HEK293 (cell line): Measurements from ENCODE around the gene PRKACB.

ENCODE experiments used
- CTCF ChIA-PET: fragments of 350-600 bp; formaldehyde crosslinking; extraction: SDS; loops from one replicate; lab custom pipeline; 2021; ENCODE audit warnings: antibody characterized with exemption; lab: Yijun Ruan, JAX
- POLR2A ChIA-PET: fragments of 300-600 bp; formaldehyde crosslinking; extraction: SDS; loops from one replicate; lab custom pipeline; 2020; ENCODE audit warnings: antibody characterized with exemption, inconsistent platforms; lab: Yijun Ruan, JAX
- H3K27ac ChIP-seq: fragments of 200-500 bp; sonication (Bioruptor generic); 2 replicates; pipeline ENCODE4 v1.5.1; 2014; ENCODE audit warnings: low read depth, low read length, control low read depth, inconsistent platforms; ENCODE audit errors: extremely low read depth
- H3K36me3 ChIP-seq, 2 experiments: fragments of 200-500 bp in 1 of 2; sonication (Bioruptor generic) in 1 of 2; 1 replicate in 1 of 2; 2 replicates in 1 of 2; pipeline ENCODE4 v1.5.1; 2014 to 2017; ENCODE audit warnings: inconsistent platforms in 2 of 2, low read length in 2 of 2; ENCODE audit not compliant: control insufficient read depth in 2 of 2, insufficient read depth in 1 of 2
- H3K4me1 ChIP-seq: fragments of 200-500 bp; sonication (Bioruptor generic); 2 replicates; pipeline ENCODE4 v1.5.1; 2014; ENCODE audit warnings: mild to moderate bottlenecking, low read length, inconsistent platforms; ENCODE audit not compliant: control insufficient read depth, insufficient read depth
- H3K4me3 ChIP-seq: 2 replicates; pipeline ENCODE4 v1.5.1; 2011; ENCODE audit warnings: low read depth, mild to moderate bottlenecking, control low read depth, low read length, moderate library complexity
- H3K9me3 ChIP-seq: fragments of 200-500 bp; sonication (Bioruptor generic); 2 replicates; pipeline ENCODE4 v1.5.1; 2014; ENCODE audit warnings: low read depth, low read length, inconsistent platforms; ENCODE audit not compliant: control insufficient read depth, insufficient read depth
- EGR2 ChIP-seq: fragments of 450-650 bp; formaldehyde crosslinking; IDR thresholded peaks from 2 replicates; pipeline ENCODE4 v1.5.1; 2016; ENCODE audit warnings: low read depth, missing biosample characterization, missing genetic modification characterization
- HOXA7 ChIP-seq: sonication (generic); formaldehyde crosslinking; IDR thresholded peaks from 2 replicates; pipeline ENCODE4 v1.8.1; 2022; ENCODE audit warnings: missing genetic modification reagents, borderline replicate concordance
- KLF9 ChIP-seq: fragments of 450-650 bp; formaldehyde crosslinking; IDR thresholded peaks from 2 replicates; pipeline ENCODE4 v1.5.1; 2016; ENCODE audit warnings: missing biosample characterization, missing genetic modification characterization, low read depth
- SP3 ChIP-seq: fragments of 450-650 bp; formaldehyde crosslinking; IDR thresholded peaks from 2 replicates; pipeline ENCODE4 v1.5.1; 2016; ENCODE audit warnings: missing biosample characterization, missing genetic modification characterization
- ZNF140 ChIP-seq: fragments of 450-650 bp; formaldehyde crosslinking; IDR thresholded peaks from 2 replicates; pipeline ENCODE4 v1.5.1; 2016; ENCODE audit warnings: missing biosample characterization, missing genetic modification characterization
- ZNF157 ChIP-seq: fragments of 450-650 bp; formaldehyde crosslinking; IDR thresholded peaks from 2 replicates; pipeline ENCODE4 v1.5.1; 2016; ENCODE audit warnings: missing biosample characterization, missing genetic modification characterization
- ZNF184 ChIP-seq: fragments of 450-650 bp; IDR thresholded peaks from 2 replicates; pipeline ENCODE4 v1.5.1; 2018; ENCODE audit warnings: missing biosample characterization, mild to moderate bottlenecking, missing genetic modification characterization
- ZNF214 ChIP-seq: fragments of 450-650 bp; formaldehyde crosslinking; IDR thresholded peaks from 2 replicates; pipeline ENCODE4 v1.5.1; 2017; ENCODE audit warnings: missing biosample characterization, mild to moderate bottlenecking, missing genetic modification characterization, borderline replicate concordance
- ZNF302 ChIP-seq: fragments of 450-650 bp; formaldehyde crosslinking; IDR thresholded peaks from 2 replicates; pipeline ENCODE4 v1.5.1; 2016; ENCODE audit warnings: missing biosample characterization, missing genetic modification characterization, low read depth
- ZNF426 ChIP-seq: fragments of 450-650 bp; formaldehyde crosslinking; IDR thresholded peaks from 2 replicates; pipeline ENCODE4 v1.5.1; 2017; ENCODE audit warnings: missing biosample characterization, missing genetic modification characterization, mild to moderate bottlenecking, inconsistent platforms, moderate library complexity
- ZNF514 ChIP-seq: fragments of 450-650 bp; formaldehyde crosslinking; IDR thresholded peaks from 2 replicates; pipeline ENCODE4 v1.5.1; 2016; ENCODE audit warnings: missing biosample characterization, missing genetic modification characterization
- ZNF530 ChIP-seq: fragments of 450-650 bp; formaldehyde crosslinking; IDR thresholded peaks from 2 replicates; pipeline ENCODE4 v1.5.1; 2016; ENCODE audit warnings: low read depth, missing biosample characterization, missing genetic modification characterization
- ZNF654 ChIP-seq: fragments of 450-650 bp; formaldehyde crosslinking; IDR thresholded peaks from 2 replicates; pipeline ENCODE4 v1.5.1; 2016; ENCODE audit warnings: low read depth, missing biosample characterization, missing genetic modification characterization
- ZNF785 ChIP-seq: fragments of 450-650 bp; formaldehyde crosslinking; IDR thresholded peaks from 2 replicates; pipeline ENCODE4 v1.5.1; 2016; ENCODE audit warnings: missing biosample characterization, missing genetic modification characterization
- ZXDB ChIP-seq: fragments of 450-650 bp; formaldehyde crosslinking; IDR thresholded peaks from 2 replicates; pipeline ENCODE4 v1.5.1; 2016; ENCODE audit warnings: missing biosample characterization, missing genetic modification characterization
- TF ChIP-seq, protein P1 (sequence below): fragments of 450-650 bp; formaldehyde crosslinking; IDR thresholded peaks from 2 replicates; pipeline ENCODE4 v1.5.1; 2016; ENCODE audit warnings: missing biosample characterization, missing genetic modification characterization
- TF ChIP-seq, protein P2 (sequence below): fragments of 450-650 bp; formaldehyde crosslinking; IDR thresholded peaks from 2 replicates; pipeline ENCODE4 v1.5.1; 2016; ENCODE audit warnings: missing biosample characterization, missing genetic modification characterization
- TF ChIP-seq, protein P3 (sequence below): sonication (generic); formaldehyde crosslinking; IDR thresholded peaks from 2 replicates; pipeline ENCODE4 v1.8.1; 2022; ENCODE audit warnings: mild to moderate bottlenecking, moderate library complexity, missing genetic modification reagents
- TF ChIP-seq, protein P4 (sequence below): fragments of 450-650 bp; formaldehyde crosslinking; IDR thresholded peaks from 2 replicates; pipeline ENCODE4 v1.5.1; 2016; ENCODE audit warnings: missing biosample characterization, missing genetic modification characterization

The PRKACB gene

DNA sequence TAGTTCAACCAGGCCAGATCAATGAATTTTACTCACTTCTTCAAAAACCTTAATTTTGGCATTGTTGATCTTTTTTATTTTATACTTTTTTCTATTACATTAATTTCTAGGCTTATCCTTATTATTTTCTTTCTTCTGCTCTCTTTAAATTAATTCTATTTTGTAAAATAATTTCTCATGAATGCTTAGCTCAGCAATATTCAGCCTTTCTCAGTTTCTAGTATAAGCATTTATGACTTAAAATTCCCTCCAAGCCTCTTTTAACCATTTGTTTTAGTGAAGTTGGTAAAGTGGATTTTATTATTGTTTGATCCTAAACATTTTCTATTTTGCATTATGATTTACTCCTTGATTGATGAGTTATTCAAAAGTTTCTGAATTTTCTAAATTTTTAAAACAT is 136.8 kb downstream of the PRKACB start:
- POLR2A ChIA-PET: no interaction called here
- no peak overlapping the region for H3K4me3 ChIP-seq
- no peaks in the 10 kb centered on the region for H3K36me3 ChIP-seq
- no peak overlapping the region for H3K27ac ChIP-seq
- no peaks in the 10 kb centered on the region for H3K4me1 ChIP-seq
- H3K9me3 ChIP-seq: no peaks in the 10 kb centered on the region
- CTCF ChIA-PET: interaction anchor here (0.6 kb wide), 2 partner anchors 31 to 99 kb away, joined by 3 to 4 read pairs; no protein-coding TSS in a partner anchor
- no peak for TF ChIP-seq ZNF184 (tag by site-specific recombination)
- TF ChIP-seq SP3 (tag by site-specific recombination): no peak
- TF ChIP-seq ZNF157 (tag by site-specific recombination): no peak
- TF ChIP-seq, protein P1, sequence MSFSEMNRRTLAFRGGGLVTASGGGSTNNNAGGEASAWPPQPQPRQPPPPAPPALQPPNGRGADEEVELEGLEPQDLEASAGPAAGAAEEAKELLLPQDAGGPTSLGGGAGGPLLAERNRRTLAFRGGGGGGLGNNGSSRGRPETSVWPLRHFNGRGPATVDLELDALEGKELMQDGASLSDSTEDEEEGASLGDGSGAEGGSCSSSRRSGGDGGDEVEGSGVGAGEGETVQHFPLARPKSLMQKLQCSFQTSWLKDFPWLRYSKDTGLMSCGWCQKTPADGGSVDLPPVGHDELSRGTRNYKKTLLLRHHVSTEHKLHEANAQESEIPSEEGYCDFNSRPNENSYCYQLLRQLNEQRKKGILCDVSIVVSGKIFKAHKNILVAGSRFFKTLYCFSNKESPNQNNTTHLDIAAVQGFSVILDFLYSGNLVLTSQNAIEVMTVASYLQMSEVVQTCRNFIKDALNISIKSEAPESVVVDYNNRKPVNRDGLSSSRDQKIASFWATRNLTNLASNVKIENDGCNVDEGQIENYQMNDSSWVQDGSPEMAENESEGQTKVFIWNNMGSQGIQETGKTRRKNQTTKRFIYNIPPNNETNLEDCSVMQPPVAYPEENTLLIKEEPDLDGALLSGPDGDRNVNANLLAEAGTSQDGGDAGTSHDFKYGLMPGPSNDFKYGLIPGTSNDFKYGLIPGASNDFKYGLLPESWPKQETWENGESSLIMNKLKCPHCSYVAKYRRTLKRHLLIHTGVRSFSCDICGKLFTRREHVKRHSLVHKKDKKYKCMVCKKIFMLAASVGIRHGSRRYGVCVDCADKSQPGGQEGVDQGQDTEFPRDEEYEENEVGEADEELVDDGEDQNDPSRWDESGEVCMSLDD: no peak
- TF ChIP-seq, protein P2, sequence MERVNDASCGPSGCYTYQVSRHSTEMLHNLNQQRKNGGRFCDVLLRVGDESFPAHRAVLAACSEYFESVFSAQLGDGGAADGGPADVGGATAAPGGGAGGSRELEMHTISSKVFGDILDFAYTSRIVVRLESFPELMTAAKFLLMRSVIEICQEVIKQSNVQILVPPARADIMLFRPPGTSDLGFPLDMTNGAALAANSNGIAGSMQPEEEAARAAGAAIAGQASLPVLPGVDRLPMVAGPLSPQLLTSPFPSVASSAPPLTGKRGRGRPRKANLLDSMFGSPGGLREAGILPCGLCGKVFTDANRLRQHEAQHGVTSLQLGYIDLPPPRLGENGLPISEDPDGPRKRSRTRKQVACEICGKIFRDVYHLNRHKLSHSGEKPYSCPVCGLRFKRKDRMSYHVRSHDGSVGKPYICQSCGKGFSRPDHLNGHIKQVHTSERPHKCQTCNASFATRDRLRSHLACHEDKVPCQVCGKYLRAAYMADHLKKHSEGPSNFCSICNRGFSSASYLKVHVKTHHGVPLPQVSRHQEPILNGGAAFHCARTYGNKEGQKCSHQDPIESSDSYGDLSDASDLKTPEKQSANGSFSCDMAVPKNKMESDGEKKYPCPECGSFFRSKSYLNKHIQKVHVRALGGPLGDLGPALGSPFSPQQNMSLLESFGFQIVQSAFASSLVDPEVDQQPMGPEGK: no peak
- TF ChIP-seq KLF9 (tag by site-specific recombination): no peak
- no peak for TF ChIP-seq ZNF514
- TF ChIP-seq EGR2 (tag by site-specific recombination): no peak
- TF ChIP-seq HOXA7: no peak
- no peak for TF ChIP-seq ZNF785 (tag by site-specific recombination)
- TF ChIP-seq ZNF654 (tag by site-specific recombination): no peak
- no peak for TF ChIP-seq ZNF426 (tag by site-specific recombination)
- no peak for TF ChIP-seq ZNF214 (tag by site-specific recombination)
- no peak for TF ChIP-seq ZXDB (tag by site-specific recombination)
- no peak for TF ChIP-seq ZNF530 (tag by site-specific recombination)
- no peak for TF ChIP-seq ZNF140
- no peak for TF ChIP-seq ZNF302 (tag by site-specific recombination)
- TF ChIP-seq, protein P3, sequence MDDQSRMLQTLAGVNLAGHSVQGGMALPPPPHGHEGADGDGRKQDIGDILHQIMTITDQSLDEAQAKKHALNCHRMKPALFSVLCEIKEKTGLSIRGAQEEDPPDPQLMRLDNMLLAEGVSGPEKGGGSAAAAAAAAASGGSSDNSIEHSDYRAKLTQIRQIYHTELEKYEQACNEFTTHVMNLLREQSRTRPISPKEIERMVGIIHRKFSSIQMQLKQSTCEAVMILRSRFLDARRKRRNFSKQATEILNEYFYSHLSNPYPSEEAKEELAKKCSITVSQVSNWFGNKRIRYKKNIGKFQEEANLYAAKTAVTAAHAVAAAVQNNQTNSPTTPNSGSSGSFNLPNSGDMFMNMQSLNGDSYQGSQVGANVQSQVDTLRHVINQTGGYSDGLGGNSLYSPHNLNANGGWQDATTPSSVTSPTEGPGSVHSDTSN (CRISPR knock-in tag): no peak
- TF ChIP-seq, protein P4, sequence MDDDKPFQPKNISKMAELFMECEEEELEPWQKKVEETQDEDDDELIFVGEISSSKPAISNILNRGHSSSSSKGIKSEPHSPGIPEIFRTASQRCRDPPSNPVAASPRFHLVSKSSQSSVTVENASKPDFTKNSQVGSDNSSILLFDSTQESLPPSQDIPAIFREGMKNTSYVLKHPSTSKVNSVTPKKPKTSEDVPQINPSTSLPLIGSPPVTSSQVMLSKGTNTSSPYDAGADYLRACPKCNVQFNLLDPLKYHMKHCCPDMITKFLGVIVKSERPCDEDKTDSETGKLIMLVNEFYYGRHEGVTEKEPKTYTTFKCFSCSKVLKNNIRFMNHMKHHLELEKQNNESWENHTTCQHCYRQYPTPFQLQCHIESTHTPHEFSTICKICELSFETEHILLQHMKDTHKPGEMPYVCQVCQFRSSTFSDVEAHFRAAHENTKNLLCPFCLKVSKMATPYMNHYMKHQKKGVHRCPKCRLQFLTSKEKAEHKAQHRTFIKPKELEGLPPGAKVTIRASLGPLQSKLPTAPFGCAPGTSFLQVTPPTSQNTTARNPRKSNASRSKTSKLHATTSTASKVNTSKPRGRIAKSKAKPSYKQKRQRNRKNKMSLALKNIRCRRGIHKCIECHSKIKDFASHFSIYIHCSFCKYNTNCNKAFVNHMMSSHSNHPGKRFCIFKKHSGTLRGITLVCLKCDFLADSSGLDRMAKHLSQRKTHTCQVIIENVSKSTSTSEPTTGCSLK: no peak
